Stimulated activated CD8-positive, alpha-beta memory T cell treated with anti-CD3 and anti-CD28 coated beads, Interleukin-15, amount 100 ng/mL, for 1 hour (primary cell): ENCODE results near the gene TRPM4.
"Not testable (repeated sequence)": the region's sequence is repeated elsewhere in the genome, so short reads cannot be mapped to it uniquely, and the experiment has no call there.

Experiments used
- DNase-seq: peaks from one replicate; pipeline ENCODE4 v3.0.0-alpha.2; 2020; ENCODE audit warnings: low read depth

Gene TRPM4

GRCh38 chr19:49151267-49152118 lies 6.1 kb upstream of the TRPM4 start:
- no peak for DNase-seq

GRCh38 chr19:49152119-49152550 lies 5.5 kb upstream of the TRPM4 start:
- no peak for DNase-seq

DNA sequence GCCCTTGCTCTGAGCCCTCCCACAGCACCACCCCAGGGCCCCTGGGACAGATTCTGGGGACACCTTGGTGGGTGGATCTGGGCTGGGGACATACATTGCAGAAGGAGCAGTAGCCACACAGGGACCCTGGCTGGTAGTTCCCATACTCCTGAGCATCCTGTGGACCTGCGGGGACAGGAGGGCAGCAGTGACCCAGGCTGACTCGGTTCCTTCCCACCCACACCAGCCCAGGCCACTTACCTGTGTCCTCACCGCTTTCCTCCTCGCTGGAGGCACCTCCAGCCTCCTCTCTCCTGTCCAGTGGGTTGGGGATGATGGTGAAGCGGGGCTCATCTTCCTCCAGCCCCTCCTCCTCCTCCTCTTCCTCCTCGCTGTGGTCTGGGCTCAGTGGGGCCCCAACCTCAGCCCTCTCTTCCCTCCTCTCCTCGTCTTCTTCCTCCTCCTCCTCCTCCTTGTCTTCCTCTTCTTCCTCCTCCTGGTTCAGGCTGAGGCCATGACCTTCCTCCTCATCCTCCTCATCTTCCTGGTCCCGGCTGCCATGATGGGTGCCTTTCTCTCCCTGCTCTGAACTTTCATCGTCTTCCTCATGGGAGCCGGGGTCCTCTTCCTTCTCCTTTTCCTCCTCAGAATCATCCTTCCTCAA lies 4.3 kb upstream of the TRPM4 start:
- DNase-seq: no peak

DNA sequence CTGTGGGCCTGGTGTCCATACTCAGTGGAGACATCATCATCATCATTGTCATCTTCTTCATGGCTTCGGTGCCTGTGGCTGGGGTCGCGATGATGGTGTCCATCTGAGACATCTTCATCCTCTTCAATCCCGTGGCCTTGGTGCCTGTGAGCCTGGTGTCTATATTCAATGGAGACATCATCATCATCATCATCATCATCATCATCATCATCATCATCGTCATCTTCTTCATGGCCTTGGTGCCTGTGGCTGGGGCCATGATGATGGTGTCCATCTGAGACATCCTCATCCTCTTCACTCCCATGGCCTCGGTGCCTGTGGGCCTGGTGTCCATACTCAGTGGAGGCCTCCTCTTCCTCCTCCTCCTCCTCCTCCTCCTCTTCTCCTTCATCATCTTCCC lies 3.3 kb upstream of the TRPM4 start:
- no peak for DNase-seq

DNA sequence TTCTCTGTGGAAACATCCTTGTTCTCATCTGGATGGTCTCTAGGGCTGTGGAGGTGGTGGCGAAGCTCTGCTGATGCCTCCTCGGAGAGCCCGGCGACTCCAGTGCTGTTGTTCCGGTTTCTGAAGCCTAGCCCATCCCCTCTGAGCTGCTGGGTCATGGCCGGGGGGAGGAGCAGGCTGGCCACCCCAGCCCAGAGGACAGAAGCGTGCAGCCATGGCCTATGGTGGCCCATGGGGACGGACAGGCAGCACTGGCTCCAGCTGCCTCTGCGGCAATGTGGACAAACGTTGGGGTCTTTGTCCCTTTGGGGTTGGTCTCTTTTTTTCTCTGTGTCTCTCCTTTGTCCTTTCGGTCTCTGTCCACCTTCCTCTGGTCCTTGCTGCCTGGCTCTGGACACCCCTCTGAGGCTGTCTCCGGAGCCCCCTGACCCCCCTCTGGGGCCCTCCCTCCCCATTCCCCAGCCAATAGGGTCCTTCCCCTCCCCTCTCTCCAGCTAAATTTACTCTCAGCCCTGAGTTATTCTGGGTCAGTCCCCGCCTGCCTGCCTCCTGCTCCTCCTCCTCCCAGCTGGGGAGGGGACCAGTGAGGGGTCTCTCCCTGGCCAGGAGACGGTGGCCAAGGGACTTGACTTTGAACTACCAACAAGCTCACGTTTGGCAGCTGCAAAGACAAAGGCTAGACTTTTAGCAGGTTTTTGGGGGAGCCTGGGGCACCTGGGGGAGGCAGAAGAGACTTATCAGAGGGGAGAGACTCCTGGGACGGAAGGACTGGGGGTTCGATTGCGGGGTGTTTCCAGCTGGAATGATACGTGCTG lies 2.4 kb upstream of the TRPM4 start, which contains the start of gene HRC:
Gene HRC, minus strand, starts transcription at position 392 of the 815 bp plus-strand sequence. Its CDS starts 159 bp downstream, at position 233.
- no peak for DNase-seq

DNA sequence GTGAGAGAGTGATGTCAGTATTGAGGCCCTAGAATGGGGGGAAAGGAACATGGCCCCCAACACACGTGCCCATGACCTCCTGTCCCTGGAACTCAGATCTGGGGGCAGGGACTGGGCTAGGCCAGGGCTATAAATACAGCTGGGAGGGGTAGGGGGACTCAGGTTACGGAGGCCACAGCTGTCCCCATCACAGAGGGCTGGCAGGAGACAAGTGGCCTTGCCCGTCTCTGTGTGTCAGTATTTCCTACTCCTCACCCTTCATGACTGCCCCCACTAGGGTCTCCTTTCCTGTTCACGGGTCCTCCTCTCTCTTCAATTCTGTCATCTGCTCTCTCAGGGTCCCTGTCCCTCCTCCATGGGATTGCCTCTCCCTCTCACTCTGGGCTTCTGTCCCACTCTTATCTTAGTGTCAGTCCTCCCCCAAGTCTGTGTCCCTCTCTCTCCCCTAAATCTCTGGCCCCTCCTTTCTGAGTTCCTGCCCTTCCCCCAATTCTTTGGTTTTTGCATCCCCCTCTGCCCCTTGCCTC lies 1.7 kb upstream of the TRPM4 start:
- no peak for DNase-seq

GRCh38 chr19:49160450-49161189 lies 3.0 kb downstream of the TRPM4 start:
- no peak for DNase-seq

- no peak for DNase-seq
These were observed 4.4 kb downstream of the TRPM4 start for GRCh38 chr19:49161987-49162386.

- DNase-seq: no peak
These were observed 7.6 kb downstream of the TRPM4 start for GRCh38 chr19:49165111-49165750.

DNA sequence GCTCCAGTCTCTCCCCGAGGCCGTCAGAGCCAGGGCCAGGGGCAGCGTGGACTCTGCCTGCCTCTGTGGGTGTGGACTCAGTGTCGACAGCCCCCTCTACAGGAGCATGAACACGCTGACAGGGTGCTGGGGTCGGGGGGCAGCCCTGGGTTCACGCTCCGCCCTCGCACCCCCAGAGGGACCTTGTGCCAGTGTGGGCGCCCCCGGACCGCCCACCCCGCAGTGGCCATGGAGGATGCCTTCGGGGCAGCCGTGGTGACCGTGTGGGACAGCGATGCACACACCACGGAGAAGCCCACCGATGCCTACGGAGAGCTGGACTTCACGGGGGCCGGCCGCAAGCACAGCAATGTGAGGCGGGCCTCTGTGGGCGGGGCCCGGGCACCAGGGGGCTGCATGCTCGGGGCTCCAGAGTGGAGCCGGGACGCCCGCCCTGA lies 8.3 kb downstream of the TRPM4 start:
- no peak for DNase-seq

DNA sequence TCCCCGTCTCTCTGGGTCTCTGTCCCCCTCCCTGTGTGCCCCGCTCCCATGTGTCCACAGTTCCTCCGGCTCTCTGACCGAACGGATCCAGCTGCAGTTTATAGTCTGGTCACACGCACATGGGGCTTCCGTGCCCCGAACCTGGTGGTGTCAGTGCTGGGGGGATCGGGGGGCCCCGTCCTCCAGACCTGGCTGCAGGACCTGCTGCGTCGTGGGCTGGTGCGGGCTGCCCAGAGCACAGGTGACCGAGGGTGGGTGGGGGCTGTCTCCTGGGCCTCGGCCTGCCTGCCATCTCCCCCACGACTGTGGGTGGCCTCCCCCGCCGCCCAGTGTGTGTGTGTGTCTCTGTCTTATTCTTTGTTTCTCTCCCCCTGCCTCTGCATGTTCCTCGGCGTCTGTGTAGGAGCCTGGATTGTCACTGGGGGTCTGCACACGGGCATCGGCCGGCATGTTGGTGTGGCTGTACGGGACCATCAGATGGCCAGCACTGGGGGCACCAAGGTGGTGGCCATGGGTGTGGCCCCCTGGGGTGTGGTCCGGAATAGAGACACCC lies 10.3 kb downstream of the TRPM4 start:
- DNase-seq: no peak

DNA sequence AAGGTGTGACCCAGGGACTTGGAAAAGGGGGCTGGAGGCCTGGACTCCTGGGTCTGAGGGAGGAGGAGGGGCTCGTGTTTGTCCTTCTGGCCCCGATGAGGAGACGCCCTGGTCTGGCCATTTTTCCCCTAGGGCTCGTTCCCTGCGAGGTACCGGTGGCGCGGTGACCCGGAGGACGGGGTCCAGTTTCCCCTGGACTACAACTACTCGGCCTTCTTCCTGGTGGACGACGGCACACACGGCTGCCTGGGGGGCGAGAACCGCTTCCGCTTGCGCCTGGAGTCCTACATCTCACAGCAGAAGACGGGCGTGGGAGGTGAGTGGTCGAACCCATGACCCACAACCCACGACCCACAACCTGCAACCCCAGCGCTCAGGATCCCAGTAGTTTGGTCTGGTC lies 10.8 kb downstream of the TRPM4 start:
- DNase-seq: no peak

DNA sequence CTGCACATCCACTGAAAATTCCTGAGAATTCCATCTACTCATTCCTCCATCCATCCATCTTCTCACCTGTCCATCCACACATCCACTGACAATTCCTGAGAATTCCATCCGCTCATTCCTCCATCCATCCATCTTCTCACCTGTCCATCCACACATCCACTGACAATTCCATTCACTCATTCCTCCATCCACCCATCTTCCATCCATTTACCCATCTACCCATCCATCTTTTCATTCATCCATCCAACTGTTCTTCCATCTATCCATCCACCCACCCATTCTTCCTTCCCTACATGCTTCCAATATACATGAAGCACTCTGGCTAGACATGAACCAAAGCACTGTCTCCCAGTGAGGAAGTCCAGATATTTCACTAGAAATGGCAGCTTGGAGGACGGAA lies 15.6 kb downstream of the TRPM4 start:
- no peak for DNase-seq

DNA sequence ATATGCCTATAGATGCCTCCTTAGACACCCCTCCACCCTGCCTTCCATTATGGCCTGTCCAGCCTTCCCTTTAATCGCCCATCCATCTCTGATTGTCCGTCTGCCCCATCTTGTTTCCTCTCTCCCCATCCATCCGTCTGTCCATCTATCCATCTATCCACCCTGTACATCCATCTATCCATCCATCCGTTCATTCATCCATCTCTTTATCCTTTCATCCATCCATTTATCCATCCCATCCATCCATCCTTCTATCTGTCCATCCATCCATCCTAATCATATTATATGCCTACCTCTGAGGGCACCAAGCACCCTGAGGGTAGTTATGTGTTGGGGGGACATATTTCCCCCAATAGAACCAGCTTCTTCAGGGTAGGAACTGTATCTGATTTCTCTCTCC lies 23.1 kb downstream of the TRPM4 start:
- DNase-seq: no peak

DNA sequence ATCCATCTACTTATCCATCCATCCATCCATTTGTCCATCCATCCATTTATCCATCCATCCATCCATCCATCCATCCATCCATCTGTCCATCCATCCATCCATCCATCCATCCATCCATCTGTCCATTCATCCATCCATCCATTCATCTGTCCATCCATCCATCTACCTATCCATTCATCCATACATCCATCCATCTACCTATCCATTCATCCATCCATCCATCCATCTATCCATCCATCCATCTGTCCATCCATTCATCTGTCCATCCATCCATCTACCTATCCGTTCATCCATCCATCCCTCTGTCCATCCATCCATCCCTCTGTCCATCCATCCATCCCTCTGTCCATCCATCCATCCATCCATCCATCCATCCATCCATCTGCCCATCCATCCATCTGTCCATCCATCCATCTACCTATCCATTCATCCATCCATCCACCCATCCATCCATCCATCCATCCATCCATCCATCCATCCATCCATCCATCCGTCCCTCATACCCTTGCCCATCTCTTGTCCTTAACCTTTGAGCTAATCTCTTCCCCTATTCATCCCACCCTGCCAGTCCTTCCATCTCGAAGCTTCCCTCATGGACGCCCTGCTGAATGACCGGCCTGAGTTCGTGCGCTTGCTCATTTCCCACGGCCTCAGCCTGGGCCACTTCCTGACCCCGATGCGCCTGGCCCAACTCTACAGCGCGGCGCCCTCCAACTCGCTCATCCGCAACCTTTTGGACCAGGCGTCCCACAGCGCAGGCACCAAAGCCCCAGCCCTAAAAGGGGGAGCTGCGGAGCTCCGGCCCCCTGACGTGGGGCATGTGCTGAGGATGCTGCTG lies 24.6 kb downstream of the TRPM4 start:
- not testable (repeated sequence) for DNase-seq

GRCh38 chr19:49182848-49183375 lies 25.3 kb downstream of the TRPM4 start:
- no peak for DNase-seq

DNA sequence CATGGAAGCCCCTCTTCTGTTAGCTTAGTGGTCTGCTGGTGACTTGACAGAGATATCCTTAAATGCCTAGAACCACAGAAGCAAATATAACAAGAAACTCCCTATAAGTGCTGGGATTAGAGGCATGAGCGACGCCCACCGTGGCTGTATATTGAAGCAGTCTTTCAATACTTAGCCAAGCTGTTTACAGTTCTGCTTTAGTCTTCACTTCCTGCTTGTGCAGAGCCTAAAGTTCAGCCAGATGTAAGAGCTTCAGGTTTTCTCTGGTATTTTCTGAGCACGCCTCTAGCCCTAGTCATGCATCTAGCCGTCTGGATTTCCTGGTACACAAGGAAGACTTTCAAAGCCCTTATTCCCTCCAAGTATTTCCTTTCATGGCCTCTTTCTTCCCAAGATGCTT lies 28.5 kb downstream of the TRPM4 start:
- no peak for DNase-seq

- no peak for DNase-seq
These were observed 31.1 kb downstream of the TRPM4 start for GRCh38 chr19:49188626-49189200.

GRCh38 chr19:49189259-49189658 lies 31.7 kb downstream of the TRPM4 start:
- DNase-seq: no peak
